ENCODE measurements around the gene KCNQ1. TPM values are rescaled to one million over a fixed set of nuclear protein-coding genes. Genes with fewer than 3 reads are reported as not detected.

The KCNQ1 gene
- total and polyA plus RNA-seq, 2 of the 13 experiments (the other 11 are each of a cell fraction or from before 2014, with no cell fraction given): 0.02 to 0.08 TPM

DNA sequence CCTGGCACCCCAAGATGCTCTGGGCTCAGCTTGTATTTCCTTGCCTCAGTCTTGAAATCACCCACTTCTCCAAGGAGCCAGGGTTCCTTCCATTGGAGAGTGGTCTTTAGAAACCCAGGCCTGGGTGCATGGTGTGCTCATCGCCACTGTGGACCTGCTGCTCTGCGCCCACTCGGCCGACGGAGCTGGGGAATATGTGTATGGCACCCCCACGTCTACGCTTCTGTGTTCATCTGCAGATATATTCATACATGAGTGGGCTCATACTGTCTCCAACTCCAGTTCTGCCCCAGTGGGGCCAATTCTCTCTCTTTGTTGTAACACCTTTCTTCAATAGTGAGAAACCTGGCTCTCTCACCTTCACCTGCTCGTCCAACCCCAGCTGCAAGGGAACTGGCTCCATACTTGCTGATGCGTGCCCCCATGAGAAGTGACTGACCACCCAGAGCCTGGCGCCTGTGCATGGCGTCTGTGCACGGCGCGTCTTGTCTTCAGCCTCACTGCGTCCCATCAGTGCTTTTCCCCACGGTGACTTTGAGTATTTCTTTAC is 39.8 kb downstream of the KCNQ1 start:
- peaks cover 4 to 23% of the 10 kb centered on the region in 2 experiments; a peak in 4 of 5 replicates for H3K27me3 ChIP-seq (ENCODE audit: control insufficient read depth in 1 of 2, insufficient read depth in 2 of 2, low read length in 2 of 2)
- H2AFZ ChIP-seq (ENCODE audit: low read length): no peak overlapping the region
- no peak overlapping the region for H3K27ac ChIP-seq (ENCODE audit: extremely low read length, insufficient read depth, low read length)
- intact Hi-C loops (cut with micrococcal nuclease; ENCODE audit: unreplicated experiment): no loop called here
- H3K36me3 ChIP-seq (replicated peaks in 1 of 2; ENCODE audit: control insufficient read depth in 1 of 2, insufficient read depth in 2 of 2, low read length in 2 of 2): no peaks in the 10 kb centered on the region
- BruUV-seq (replicated peaks): no TSS peak
- ATAC-seq (no peak), DNase-seq (ENCODE audit: low spot score) (no peak), FAIRE-seq (no peak)
- in situ Hi-C loops (cut with HindIII; ENCODE audit: extremely low pct_ligation_motif_present, low pct_unique_long_range_greater_than_20kb): no loop called here
- no peaks in the 10 kb centered on the region for H3K79me2 ChIP-seq (ENCODE audit: insufficient read depth, low read length)
- CTCF ChIA-PET (ENCODE audit: low intra/inter-chr PET ratio, low total read pairs): no interaction called here
- H3K9ac ChIP-seq (ENCODE audit: insufficient read depth, low read depth, low read length): no peak overlapping the region
- H3K9me3 ChIP-seq (ENCODE audit: low read length): peaks cover 16% of the 10 kb centered on the region
- H3K4me3 ChIP-seq (replicated peaks in 1 of 3; ENCODE audit: insufficient read depth in 1 of 3, low read depth in 2 of 3, low read length in 3 of 3): no peak overlapping the region
- no peaks in the 10 kb centered on the region for H3K4me1 ChIP-seq (ENCODE audit: insufficient read depth, low read length)
- peaks cover 4% of the 10 kb centered on the region; the same call in 1 of the 2 replicates for H4K20me1 ChIP-seq (ENCODE audit: insufficient read depth, low read length)
- no peak overlapping the region for H3K4me2 ChIP-seq (ENCODE audit: low read depth, low read length)
- TF ChIP-seq EHMT2 (IDR thresholded peaks at IDR 0.05; ENCODE audit: borderline replicate concordance, low read depth, low read length) (no peak), XBP1 (CRISPR knock-in tag; IDR thresholded peaks at IDR 0.05) (no peak), TGIF2 (CRISPR knock-in tag; IDR thresholded peaks at IDR 0.05) (no peak), ZMAT3 (CRISPR knock-in tag; conservative IDR thresholded peaks at IDR 0.05) (no peak), CENPX (CRISPR knock-in tag; IDR thresholded peaks at IDR 0.05) (no peak), RXRA (CRISPR knock-in tag; IDR thresholded peaks at IDR 0.05) (no peak), MYNN (CRISPR knock-in tag; IDR thresholded peaks at IDR 0.05; ENCODE audit: low read depth) (no peak), SYNCRIP (IDR thresholded peaks at IDR 0.05; ENCODE audit: insufficient read depth, low read depth, low read length) (no peak), ZNF558 (CRISPR knock-in tag; IDR thresholded peaks at IDR 0.05; ENCODE audit: borderline replicate concordance) (no peak), CREB1 (IDR thresholded peaks at IDR 0.05) (no peak), CREB1 (CRISPR knock-in tag; IDR thresholded peaks at IDR 0.05) (no peak), ETV6 (CRISPR knock-in tag; conservative IDR thresholded peaks at IDR 0.05) (no peak)
- TF ChIP-seq, protein P1, sequence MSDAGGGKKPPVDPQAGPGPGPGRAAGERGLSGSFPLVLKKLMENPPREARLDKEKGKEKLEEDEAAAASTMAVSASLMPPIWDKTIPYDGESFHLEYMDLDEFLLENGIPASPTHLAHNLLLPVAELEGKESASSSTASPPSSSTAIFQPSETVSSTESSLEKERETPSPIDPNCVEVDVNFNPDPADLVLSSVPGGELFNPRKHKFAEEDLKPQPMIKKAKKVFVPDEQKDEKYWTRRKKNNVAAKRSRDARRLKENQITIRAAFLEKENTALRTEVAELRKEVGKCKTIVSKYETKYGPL (CRISPR knock-in tag; IDR thresholded peaks at IDR 0.05): no peak
- TF ChIP-seq, protein P2, sequence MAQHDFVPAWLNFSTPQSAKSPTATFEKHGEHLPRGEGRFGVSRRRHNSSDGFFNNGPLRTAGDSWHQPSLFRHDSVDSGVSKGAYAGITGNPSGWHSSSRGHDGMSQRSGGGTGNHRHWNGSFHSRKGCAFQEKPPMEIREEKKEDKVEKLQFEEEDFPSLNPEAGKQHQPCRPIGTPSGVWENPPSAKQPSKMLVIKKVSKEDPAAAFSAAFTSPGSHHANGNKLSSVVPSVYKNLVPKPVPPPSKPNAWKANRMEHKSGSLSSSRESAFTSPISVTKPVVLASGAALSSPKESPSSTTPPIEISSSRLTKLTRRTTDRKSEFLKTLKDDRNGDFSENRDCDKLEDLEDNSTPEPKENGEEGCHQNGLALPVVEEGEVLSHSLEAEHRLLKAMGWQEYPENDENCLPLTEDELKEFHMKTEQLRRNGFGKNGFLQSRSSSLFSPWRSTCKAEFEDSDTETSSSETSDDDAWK (CRISPR knock-in tag; IDR thresholded peaks at IDR 0.05): no peak
- POLR2A ChIA-PET: no interaction called here
- WGBS (ENCODE audit: low lambda C conversion rate): 59% methylated on average over 14 of the region's 16 CpGs

Data from HepG2 (cell line).